HL-60 (cell line): Measurements from ENCODE around the gene GALNT9.

ENCODE experiments used
- GABPA ChIP-seq: IDR thresholded peaks from 2 replicates; pipeline ENCODE4 v1.6.1; 2012; ENCODE audit warnings: low read depth
- POLR2AphosphoS5 ChIP-seq: IDR thresholded peaks from 2 replicates; pipeline ENCODE4 v1.6.1; 2012; ENCODE audit warnings: low read depth
- SPI1 ChIP-seq: IDR thresholded peaks from 2 replicates; pipeline ENCODE4 v1.6.1; 2012; ENCODE audit warnings: low read depth, mild to moderate bottlenecking, borderline replicate concordance
- TF ChIP-seq, protein P1 (sequence below): IDR thresholded peaks from one replicate; pipeline ENCODE4 v1.5.1; 2011; ENCODE audit warnings: low read length, control low read depth, inconsistent platforms; ENCODE audit not compliant: insufficient read depth
- TF ChIP-seq, protein P2 (sequence below): IDR thresholded peaks from 2 replicates; pipeline ENCODE4 v1.6.1; 2012; ENCODE audit warnings: low read depth; ENCODE audit not compliant: insufficient replicate concordance

DNA sequence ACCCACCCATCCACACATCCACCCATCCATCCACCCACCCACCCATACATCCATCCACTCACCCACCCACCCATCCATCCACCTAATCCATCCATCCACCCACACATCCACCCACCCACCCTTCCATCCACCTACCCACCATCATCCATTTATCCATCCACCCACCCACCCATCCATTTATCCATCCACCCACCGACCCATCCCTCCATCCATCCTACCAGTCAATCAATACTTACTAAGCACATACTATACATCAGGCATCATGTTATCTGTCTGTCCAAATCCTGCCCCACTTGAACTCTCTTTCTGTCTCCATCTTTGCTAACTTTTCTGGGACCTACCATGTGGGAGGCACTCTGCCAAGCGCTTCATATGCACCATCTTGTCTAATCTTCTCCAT, 15.4 kb downstream of the GALNT9 start:
- TF ChIP-seq, protein P1, sequence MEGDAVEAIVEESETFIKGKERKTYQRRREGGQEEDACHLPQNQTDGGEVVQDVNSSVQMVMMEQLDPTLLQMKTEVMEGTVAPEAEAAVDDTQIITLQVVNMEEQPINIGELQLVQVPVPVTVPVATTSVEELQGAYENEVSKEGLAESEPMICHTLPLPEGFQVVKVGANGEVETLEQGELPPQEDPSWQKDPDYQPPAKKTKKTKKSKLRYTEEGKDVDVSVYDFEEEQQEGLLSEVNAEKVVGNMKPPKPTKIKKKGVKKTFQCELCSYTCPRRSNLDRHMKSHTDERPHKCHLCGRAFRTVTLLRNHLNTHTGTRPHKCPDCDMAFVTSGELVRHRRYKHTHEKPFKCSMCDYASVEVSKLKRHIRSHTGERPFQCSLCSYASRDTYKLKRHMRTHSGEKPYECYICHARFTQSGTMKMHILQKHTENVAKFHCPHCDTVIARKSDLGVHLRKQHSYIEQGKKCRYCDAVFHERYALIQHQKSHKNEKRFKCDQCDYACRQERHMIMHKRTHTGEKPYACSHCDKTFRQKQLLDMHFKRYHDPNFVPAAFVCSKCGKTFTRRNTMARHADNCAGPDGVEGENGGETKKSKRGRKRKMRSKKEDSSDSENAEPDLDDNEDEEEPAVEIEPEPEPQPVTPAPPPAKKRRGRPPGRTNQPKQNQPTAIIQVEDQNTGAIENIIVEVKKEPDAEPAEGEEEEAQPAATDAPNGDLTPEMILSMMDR = no peak
- TF ChIP-seq POLR2AphosphoS5 (no peak), SPI1 (no peak), GABPA (no peak)
- TF ChIP-seq, protein P2, sequence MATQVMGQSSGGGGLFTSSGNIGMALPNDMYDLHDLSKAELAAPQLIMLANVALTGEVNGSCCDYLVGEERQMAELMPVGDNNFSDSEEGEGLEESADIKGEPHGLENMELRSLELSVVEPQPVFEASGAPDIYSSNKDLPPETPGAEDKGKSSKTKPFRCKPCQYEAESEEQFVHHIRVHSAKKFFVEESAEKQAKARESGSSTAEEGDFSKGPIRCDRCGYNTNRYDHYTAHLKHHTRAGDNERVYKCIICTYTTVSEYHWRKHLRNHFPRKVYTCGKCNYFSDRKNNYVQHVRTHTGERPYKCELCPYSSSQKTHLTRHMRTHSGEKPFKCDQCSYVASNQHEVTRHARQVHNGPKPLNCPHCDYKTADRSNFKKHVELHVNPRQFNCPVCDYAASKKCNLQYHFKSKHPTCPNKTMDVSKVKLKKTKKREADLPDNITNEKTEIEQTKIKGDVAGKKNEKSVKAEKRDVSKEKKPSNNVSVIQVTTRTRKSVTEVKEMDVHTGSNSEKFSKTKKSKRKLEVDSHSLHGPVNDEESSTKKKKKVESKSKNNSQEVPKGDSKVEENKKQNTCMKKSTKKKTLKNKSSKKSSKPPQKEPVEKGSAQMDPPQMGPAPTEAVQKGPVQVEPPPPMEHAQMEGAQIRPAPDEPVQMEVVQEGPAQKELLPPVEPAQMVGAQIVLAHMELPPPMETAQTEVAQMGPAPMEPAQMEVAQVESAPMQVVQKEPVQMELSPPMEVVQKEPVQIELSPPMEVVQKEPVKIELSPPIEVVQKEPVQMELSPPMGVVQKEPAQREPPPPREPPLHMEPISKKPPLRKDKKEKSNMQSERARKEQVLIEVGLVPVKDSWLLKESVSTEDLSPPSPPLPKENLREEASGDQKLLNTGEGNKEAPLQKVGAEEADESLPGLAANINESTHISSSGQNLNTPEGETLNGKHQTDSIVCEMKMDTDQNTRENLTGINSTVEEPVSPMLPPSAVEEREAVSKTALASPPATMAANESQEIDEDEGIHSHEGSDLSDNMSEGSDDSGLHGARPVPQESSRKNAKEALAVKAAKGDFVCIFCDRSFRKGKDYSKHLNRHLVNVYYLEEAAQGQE = no peak
